GM18517 (cell line): ENCODE measurements around the gene DUS1L.
"Not testable (repeated sequence)": the region's sequence is repeated elsewhere in the genome, so short reads cannot be mapped to it uniquely, and the experiment has no call there.

ENCODE experiments used
- ATAC-seq: cut with Tn5 transposase; IDR thresholded peaks from one replicate; pipeline ENCODE4 v1.9.1; 2021; ENCODE audit warnings: mild to moderate bottlenecking, moderate library complexity; ENCODE audit not compliant: unreplicated experiment

The DUS1L gene

GRCh38 chr17:82046903-82047302 lies 18.7 kb downstream of the DUS1L start:
- no peak for ATAC-seq

GRCh38 chr17:82045936-82046484 lies 19.6 kb downstream of the DUS1L start:
- no peak for ATAC-seq

- ATAC-seq = no peak
These were observed 22.1 kb downstream of the DUS1L start for GRCh38 chr17:82043507-82043906.

- ATAC-seq = no peak
These were observed 23.0 kb downstream of the DUS1L start for GRCh38 chr17:82042649-82043048.

GRCh38 chr17:82041144-82041814 lies 24.3 kb downstream of the DUS1L start:
- no peak for ATAC-seq

GRCh38 chr17:82039695-82040299 lies 25.8 kb downstream of the DUS1L start:
- no peak for ATAC-seq

GRCh38 chr17:82038796-82039409 lies 26.7 kb downstream of the DUS1L start:
- ATAC-seq = not testable (repeated sequence)

- ATAC-seq = no peak
These were observed 27.8 kb downstream of the DUS1L start for GRCh38 chr17:82037889-82038195.

GRCh38 chr17:82037092-82037888 lies 28.3 kb downstream of the DUS1L start, which contains the start of gene DCXR:
Gene DCXR (minus strand): TSS chr17:82037697. CDS start chr17:82037682, 15 bp downstream.
- ATAC-seq = peak; percentile 81

- no peak for ATAC-seq
These were observed 28.9 kb downstream of the DUS1L start for GRCh38 chr17:82036634-82037091.

GRCh38 chr17:82035956-82036633 lies 29.5 kb downstream of the DUS1L start:
- ATAC-seq = no peak

- ATAC-seq = no peak
These were observed 30.1 kb downstream of the DUS1L start for GRCh38 chr17:82035488-82035887.

- ATAC-seq = no peak
These were observed 31.1 kb downstream of the DUS1L start for GRCh38 chr17:82034371-82035011.

- ATAC-seq = no peak
These were observed 32.1 kb downstream of the DUS1L start for GRCh38 chr17:82033359-82034085.

- ATAC-seq = no peak
These were observed 33.5 kb downstream of the DUS1L start for GRCh38 chr17:82031885-82032627.

GRCh38 chr17:82031303-82031884 lies 34.2 kb downstream of the DUS1L start, which contains the start of gene RAC3:
Gene RAC3 (plus strand): TSS chr17:82031678. CDS start chr17:82031762, 84 bp downstream.
- no peak for ATAC-seq

GRCh38 chr17:82030470-82031302 lies 34.9 kb downstream of the DUS1L start:
- ATAC-seq = no peak
